Epidermal melanocyte (primary cell): ENCODE measurements around the gene SUSD1.
"Not testable (repeated sequence)": the region's sequence is repeated elsewhere in the genome, so short reads cannot be mapped to it uniquely, and the experiment has no call there.

Experiments
- DNase-seq: peaks from one replicate; pipeline ENCODE4 v3.0.0; 2011; ENCODE audit warnings: low spot score; ENCODE audit not compliant: insufficient read length

SUSD1 gene

DNA sequence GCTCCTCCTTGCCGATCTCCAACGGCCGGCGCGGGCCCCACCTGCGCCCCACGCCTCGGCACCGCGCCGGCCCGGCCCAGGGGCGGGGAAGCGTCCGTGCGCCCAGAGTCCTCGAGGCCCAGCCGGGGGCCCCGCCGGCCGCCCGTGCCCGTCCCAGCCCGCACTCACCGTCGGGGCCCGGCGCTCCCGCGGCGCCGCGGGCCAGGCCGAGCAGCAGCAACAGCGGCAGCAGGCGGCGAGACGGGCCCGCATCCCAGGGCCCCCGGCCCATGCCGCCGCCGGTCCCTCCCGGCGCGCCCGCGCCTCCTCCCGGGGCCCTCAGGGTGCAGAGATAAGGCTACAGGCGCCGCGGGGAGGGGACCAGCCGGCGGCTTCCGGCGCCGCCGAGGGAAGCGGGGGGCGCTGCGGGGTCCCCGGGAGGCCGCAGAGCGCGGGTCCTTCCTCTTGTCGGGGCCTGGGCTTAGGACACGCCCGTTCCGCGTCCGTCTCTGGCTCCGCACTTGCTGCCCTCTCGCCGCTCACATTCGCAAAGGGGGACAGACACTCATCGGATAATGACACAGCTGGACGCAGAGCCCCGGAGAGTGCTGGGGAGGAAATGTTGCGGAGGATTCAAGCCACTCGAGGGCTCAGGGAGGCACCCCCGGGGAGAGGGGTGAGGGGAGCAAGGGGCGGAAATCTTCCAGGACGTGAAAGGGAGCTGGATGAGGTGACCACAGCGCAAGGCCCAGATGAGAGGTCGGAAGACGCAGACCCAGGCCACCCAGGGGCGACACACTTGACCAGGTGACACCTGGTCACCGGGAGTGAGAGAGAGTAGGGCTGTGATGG is at the start of gene SUSD1:
Gene SUSD1 (minus strand): TSS at position 333 of the 831 bp plus-strand sequence. CDS start 62 bp downstream, at position 271.
- no peak for DNase-seq

DNA sequence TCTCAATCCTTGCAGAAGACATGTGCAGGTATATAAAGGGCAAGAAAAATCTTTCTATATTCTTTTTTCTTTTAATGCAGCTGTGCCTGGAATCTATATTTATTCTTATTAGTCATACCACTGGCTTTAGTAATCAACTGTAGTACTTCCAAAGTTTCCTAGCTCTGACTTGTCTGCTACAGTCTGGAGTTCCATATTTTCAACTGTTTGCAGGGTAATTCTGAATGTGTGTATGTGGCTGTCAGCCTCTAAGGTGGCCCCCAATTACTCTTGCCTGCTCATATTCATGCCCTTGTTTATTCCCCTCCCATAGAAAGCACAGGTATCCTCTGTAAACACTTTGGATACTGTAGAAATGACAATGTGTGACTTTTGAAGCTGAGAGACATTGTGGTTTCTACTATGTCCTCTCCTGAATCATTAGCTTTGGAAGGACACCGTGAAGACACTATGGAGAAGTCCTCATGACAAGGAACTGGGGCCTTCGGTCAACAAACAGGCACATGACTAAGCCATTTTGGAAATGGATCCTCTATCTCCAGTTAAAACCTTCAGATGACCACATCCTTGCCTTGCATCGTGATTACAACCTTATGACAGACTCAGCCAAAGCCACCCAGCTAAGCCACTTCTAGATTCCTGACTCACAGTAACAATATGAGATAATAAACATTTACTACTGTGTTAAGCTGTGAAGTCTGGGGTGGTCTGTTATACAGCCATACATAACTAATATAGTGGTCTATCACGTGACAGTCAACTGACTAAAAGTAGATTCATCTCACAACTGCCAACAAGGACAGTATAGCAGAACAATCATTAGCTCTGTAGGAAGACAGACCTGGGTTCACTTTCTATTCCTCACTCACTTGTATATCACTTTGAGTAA is 49.5 kb upstream of the SUSD1 start:
- no peak for DNase-seq

DNA sequence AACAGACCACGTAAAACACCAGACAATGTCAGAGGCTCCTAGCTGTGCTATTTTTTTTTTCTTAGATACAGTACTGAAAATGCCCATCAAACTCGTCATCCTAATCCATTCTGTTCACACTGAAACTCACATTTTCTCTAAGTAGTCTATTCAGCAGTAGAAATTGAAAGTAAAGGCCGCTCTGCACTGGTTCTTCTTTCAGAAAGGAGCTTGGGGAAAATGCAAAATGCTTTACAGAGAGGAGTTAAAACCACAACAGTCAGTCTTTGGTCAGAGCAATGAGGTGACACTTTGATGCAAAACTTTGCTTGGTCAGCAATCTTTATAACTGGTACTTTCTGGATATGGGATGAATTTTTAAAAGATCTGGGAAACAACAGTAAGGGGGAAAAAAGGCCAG is 43.8 kb upstream of the SUSD1 start:
- no peak for DNase-seq

DNA sequence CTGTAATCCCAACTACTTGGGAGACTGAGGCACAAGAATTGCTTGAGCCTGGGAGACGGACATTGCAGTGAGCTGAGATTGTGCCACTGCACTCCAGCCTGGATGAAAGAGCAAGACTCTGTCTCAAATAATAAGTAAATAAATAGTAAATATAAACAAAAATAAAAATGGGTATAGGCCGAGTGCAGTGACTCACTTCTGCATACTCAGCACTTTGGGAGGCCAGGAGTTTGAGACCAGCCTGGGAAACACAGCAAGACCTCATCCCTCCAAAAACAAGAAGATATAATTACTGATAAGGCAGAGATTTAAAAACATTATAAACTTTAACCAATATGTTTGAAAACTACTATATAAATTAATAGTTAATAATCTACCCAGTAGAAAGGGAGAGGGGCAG is 37.8 kb upstream of the SUSD1 start:
- DNase-seq: no peak

DNA sequence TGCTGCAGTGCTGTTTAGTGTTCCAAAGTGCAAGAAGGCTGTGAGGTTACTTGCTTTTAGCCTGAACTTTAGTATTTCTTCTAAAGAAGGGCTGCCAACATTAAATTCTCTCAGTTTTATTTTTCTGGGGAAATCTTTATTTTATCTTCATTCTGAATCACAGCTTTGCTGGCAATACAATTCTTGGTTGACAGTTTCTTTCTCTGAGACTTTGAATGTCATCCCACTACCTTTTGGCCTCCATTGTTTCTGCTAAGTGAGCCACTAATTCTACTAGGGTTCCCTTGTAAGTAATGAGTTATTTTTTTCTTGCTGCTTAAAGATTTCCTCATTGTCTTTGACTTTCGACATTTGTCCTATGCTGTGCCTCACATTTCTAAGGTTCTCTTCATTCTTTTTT is 32.4 kb upstream of the SUSD1 start:
- no peak for DNase-seq

DNA sequence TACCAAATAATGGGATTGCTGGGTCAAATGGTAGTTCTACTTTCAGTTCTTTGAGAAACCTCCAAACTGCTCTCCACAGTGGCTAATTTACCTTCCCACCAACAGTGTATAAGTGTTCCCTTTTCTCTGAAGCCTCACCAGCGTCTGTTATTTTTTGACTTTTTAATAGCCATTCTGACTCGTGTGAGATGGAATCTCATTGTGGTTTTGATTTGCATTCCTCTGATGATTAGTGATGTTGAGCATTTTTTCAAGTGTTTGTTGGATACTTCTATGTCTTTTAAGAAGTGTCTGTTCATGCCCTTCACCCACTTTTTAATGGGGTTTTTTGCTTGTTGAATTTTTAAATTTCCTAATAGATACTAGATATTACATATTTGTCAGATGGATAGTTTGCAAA is 28.4 kb upstream of the SUSD1 start:
- no peak for DNase-seq

DNA sequence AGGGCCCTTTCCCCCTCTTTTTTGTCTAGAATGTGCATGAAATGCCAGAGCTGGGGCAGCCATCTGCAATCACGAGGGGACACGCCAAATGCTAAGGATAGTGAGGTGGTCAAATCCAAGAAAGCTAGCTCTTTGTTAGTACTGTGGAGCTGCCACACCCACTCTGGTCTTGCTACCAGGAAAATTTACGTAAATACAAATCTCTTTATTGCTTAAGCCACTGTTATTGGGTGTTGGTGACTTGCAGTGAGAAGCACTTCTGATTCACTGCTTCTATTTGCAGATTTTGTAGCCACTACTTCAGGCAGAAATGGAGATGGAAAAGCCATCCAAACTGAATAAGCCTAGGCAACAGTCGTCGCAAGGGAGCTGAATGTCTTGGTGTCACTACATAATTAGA is 25.6 kb upstream of the SUSD1 start:
- no peak for DNase-seq

DNA sequence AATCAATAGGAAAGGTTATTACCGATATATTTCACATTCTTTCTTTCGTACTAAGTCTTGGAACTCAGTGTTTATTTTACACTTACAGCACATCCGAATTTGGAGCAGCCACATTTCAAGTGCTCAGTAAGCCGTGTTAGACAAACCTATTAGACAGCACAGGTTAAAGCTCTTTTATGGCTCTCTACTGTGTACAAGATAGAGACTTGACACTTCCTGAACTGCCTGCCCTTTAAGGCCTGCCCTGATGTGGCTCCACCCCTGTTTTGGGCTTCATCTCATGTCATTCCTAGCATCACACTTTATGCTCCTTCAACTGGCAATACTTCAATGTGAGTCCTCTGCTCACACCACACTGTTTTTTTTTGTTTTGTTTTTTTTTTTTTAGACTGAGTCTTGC is 23.5 kb upstream of the SUSD1 start:
- DNase-seq: no peak

DNA sequence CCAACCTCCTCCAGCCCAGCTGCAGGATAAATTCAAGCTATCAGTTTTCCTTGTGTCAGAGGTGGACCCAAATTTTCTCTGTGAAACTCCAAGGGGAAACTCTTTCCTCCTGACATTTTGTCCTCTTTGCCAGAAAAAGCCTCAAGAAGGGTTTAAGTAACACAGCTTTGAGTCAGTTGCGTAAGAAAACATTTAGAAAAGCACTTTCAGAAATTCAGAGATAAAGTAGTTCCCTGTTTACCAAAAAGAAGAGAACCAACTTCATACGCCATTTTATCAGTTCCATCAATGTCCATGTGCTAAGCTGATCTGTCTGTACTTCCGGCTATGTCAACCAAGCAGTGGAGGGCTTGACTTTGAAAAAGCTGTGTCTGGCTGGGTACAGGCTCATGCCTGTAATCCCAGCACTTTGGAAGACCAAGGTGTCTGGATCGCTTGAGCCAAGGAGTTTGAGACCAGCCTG is 19.9 kb upstream of the SUSD1 start:
- no peak for DNase-seq

DNA sequence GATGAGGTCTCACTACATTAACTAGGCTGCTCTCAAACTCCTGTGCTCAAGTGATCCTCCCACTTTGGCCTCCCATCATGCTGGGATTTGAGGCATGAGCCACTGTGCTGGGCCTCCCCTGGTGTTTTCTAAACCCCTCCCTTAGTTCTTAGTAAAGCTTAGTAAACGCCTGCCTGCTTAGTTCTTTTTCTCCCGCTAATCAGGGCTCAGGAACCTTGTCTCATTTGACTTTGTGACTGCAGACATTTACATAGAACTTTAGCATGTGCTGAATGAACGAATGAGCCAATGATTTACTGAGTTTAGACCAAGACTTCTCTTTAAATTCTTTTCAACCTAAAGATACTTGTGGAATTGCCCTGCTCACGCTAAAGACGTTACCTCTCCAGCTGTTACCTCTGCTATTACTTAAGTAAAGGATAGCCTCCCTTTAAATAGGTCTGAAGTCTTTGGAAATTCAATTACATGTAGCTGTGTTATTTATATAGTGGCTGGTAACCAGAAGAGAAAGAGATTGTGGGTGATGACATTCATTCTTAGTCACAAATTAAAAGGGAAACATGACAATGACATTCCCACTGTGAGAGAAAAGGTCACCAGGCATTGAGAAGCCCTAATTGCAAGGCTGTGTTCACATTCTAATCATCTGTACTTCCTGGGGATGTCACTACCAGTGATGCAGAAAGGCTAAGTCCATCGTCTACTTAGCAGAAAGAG is 18.6 kb upstream of the SUSD1 start:
- no peak for DNase-seq

DNA sequence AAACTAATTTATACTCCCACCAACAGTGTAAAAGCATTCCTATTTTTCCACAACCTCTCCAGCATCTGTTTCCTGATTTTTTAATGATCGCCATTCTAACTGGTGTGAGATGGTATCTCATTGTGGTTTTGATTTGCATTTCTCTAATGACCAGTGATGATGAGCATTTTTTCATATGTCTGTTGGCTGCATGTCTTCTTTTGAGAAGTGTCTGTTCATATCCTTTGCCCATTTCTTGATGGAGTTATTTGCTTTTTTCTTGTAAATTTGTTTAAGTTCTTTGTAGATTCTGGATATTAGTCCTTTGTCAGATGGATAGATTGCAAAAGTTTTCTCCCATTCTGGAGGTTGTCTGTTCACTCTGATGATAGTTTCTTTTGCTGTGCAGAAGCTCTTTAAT is 15.2 kb upstream of the SUSD1 start:
- DNase-seq: not testable (repeated sequence)

DNA sequence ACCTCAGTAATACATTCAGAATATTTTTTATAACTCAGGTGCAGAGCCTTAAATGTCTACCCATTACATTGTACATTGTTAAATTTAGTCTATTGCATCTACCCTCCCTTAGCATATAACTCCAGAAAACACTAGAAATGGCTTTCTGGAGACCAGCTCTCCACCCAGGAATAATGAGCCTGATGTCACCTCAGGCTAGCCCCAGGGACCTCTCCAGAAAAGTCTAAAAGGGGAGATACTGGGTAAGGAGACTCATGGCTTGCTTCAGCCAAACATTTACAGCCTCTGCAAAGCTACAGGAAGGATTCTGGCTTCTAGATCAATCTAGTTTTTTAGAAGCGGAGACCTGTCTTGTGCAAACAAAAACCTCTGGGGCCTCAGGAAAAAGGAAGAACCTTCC is 13.8 kb upstream of the SUSD1 start:
- no peak for DNase-seq

DNA sequence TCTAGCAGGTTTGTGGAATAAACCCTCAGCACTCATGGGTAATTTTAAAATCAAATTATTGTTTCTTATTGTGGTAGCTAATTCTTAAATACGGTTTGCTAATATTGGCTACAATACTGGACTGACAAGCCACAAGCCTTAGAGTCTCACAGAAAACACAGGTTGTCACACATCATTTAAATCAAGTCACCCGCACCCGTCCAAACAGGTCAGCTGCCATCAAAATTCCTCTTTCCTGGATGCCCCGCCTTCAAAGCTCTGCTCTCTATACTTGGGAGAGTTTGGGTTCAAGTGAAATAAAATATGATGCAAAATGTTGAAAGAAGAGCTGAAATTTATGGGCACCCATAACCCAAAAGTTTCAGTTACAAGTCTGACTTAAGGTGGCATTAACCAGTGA is 12.3 kb upstream of the SUSD1 start:
- DNase-seq: no peak

DNA sequence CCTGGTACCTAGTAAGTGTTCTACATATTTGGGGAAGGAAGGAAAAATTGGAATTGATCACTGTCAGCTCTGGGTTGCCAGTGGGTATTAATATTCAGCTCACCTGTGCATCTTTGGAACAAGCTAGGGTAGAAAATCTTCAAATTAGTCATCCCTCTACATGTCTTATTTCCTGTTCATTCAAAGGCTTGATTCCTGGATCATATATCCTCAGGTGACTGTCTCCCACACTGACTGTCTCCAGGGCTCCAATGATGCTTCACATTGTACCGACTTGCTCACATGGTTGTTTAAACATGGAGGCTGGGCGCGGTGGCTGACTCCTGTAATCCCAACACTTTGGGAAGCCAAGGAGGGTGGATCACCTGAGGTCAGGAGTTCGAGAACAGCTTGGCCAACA is 11.6 kb upstream of the SUSD1 start:
- DNase-seq: no peak

DNA sequence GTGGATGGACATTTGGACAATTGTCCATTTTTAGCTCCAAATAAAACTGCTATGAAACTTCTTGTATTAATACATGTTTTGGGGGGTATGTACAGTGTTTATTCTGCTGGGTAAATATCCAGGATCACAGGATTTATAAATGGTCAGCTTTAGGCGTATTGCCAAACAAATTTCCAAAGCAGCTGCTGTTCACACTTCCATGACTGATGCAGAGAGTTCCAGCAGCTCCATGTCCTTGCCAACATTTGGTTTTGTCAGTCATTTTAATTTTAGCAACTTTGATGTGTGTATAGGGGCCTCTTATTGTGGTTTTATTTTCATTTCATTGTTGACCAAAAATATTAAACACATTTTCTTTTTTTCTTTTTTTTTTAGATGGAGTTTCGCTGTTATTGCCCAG is 9.8 kb upstream of the SUSD1 start:
- no peak for DNase-seq

DNA sequence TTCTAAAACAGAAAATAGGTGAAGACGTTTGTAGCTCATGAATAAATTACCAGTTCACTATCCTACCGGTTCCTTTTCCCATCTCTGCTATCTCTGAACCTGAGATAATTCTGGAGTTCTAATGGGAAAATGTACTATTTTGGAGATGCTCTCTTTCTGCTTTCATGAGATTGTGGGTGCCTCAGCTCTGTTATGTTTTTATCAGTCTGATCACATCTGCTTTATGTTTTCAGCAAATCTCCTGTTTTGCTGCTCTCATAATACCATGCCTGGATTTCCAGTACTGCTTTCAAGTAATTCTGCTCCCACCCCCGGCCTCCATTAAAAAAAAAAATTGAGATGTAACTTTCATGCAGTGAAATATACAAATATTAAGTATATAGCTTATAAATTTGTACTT is 9.1 kb upstream of the SUSD1 start:
- no peak for DNase-seq

DNA sequence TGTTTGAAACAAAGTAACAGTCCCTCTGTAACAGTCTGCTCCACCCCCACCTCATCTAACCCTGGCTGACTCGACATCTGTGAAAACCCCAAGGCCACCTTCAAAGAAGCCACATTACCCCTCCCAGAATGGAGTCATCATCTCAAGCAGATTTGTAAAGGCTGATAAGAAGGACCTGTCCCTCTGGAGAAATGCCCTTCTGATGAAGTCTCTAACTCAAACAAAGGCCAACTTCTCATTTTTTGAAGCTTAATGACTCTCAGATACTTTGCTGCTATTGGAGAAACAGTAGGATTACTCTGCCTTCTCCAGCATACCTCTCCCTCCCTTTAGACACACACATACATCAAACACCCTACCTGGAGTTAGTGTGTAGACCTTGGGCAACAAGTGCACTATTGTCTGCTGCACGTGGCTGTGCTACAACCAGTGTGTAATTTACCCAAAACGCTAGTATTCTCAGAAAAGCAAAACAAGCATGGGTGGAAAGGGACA is 5.3 kb upstream of the SUSD1 start:
- DNase-seq: no peak

DNA sequence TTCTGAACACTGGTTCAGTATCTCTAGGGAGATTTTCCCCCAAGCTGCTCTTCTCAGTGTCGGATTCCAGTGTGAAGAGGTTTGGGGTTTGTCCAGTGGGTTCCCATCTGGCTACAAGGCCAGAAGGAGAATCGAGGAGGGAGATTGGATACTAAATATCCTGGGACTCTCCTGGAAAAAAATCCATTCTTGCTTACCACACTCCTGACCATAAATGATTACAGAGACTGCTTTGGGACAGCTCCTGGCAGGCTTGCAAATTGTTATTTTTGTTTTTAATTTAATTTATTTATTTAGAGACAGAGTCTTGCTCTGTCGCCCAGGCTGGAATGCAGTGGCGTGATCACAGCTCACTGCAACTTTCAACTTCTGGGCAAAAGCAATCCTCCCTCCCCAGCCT is 4.7 kb upstream of the SUSD1 start:
- DNase-seq: no peak

DNA sequence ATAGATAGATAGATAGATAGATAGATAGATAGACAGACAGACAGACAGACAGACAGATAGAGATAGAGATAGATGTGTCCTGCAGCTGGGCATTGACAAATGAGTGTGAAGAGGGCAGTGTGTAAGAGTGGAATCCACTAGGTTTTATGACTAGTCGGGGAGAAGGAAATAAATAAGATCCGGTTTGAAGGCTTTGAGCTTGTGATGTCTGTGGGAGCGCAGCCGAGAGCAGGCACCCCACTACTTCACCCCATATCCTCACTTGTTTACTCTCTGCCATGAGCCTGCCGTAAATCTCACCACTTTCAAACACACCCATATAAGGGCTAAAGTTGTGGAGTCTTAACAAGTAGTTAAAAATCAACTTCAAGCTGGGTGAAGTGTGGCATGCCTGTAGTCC is 1.4 kb upstream of the SUSD1 start:
- no peak for DNase-seq

DNA sequence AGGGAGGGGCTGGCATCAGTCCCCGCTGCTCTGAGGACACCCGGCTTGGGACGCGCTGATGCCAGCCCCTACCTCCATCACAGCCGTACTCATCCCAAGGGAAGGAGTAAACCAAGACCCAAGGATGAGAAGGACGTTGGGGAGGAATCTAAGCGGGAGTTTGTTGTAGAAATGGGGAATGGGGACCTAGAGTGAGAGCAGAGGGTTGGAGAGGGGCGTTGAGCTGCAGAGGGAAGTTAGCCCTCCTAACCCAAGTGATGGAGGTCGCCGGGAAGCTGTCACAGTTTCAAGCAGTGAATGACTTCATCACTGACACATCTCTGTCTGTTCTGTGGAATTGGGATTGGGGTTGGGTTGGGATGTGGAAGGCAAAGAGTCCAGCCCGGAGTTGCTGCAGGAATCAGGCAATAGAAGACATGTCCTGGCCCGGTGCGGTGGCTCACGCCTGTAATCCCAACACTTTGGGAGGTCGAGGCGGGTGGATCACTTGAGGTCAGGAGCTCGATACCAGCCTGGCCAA is 759 bp upstream of the SUSD1 start:
- DNase-seq: no peak

DNA sequence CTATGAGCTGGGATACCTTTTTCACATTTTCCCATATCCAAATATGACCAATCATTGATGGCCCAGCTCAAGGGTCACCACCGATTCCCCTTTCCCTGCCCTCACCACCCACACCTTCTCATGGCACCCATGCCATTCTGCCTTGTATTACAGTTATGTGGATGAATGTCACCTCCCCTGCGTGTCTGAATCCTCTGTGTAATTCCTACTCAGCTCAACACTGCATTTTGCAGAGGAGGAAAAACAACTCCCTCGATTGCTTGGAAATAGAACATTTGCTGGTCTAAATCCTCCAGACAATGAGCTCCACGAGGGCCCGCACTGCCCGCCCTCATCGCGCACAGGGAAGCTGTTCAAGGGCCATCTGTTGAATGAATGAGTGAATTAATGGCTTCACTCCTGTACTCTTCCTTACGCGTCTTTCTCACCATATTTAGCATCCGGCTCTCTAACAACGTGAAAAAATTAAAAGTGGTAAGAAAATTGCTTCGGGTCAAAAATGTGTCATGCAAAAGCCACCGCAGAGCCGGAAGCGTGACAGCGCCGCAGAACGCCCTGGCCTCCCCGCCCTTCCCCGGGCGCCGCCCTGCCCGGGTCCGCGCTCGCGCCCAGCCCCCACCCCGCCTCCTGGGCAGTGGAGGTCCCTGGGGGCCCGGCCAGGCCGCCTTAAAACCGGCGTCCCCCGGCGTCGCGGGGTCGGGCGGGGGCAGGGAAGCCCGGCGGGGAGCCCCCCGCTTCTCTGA is 704 bp downstream of the SUSD1 start:
- peak; percentile 63 for DNase-seq
